Progenitor cell of endocrine pancreas (in vitro differentiated cells): ENCODE results near the gene ANKRD40. TPM values are rescaled to one million over a fixed set of nuclear protein-coding genes. Genes with fewer than 3 reads are reported as not detected.

ENCODE experiments used
- DNase-seq: peaks from one replicate; pipeline ENCODE4 v3.0.0; 2021; ENCODE audit warnings: low spot score; ENCODE audit not compliant: unreplicated experiment
- H3K27ac Mint-ChIP-seq: 2 replicates; pipeline ENCODE4 v1.8.0; 2021; ENCODE audit warnings: mild to moderate bottlenecking, moderate library complexity, mixed read lengths
- H3K27me3 Mint-ChIP-seq: 2 replicates; pipeline ENCODE4 v1.8.0; 2021; ENCODE audit warnings: mixed read lengths
- H3K36me3 Mint-ChIP-seq: 2 replicates; pipeline ENCODE4 v1.8.0; 2022; ENCODE audit warnings: mixed read lengths; ENCODE audit not compliant: insufficient read depth
- H3K4me1 Mint-ChIP-seq: 2 replicates; pipeline ENCODE4 v1.8.0; 2021; ENCODE audit warnings: low read depth, mixed read lengths
- H3K4me3 Mint-ChIP-seq: 2 replicates; pipeline ENCODE4 v1.8.0; 2021; ENCODE audit warnings: low read depth, mild to moderate bottlenecking, moderate library complexity, mixed read lengths
- H3K9me3 Mint-ChIP-seq: 2 replicates; pipeline ENCODE4 v1.8.0; 2021; ENCODE audit warnings: low read depth, mixed read lengths
- CTCF ChIP-seq: fragments of 200-600 bp; sonication (generic); IDR thresholded peaks from one replicate; pipeline ENCODE4 v1.5.0; 2021; ENCODE audit warnings: antibody characterized with exemption, mild to moderate bottlenecking; ENCODE audit not compliant: unreplicated experiment
- total RNA-seq: library from RNA; stranded (reverse); gene quantifications from 2 replicates; pipeline ENCODE4 v1.2.1, GENCODE V29; 2021

Gene ANKRD40
- total RNA-seq, 1 donor from 2014 or later = 39.0 TPM

- H3K9me3 Mint-ChIP-seq = no peaks in the 10 kb centered on the region
- no peak for TF ChIP-seq CTCF
- no peak for DNase-seq
- H3K27ac Mint-ChIP-seq = no peak overlapping the region
- no peaks in the 10 kb centered on the region for H3K27me3 Mint-ChIP-seq
- no peaks in the 10 kb centered on the region for H3K36me3 Mint-ChIP-seq
- H3K4me3 Mint-ChIP-seq = no peak overlapping the region
- H3K4me1 Mint-ChIP-seq = peaks cover 11% of the 10 kb centered on the region
Observed at GRCh38 chr17:50656509-50656908, 51.2 kb downstream of the ANKRD40 start.

- Mint-ChIP-seq H3K9me3 (peaks cover 3% of the 10 kb centered on the region), H3K27ac (no peak overlapping the region), H3K27me3 (no peaks in the 10 kb centered on the region), H3K4me3 (no peak overlapping the region), H3K4me1 (no peaks in the 10 kb centered on the region), H3K36me3 (no peaks in the 10 kb centered on the region)
- no peak for DNase-seq
- TF ChIP-seq CTCF = no peak
Observed at GRCh38 chr17:50653738-50654137, 54.0 kb downstream of the ANKRD40 start.

DNA sequence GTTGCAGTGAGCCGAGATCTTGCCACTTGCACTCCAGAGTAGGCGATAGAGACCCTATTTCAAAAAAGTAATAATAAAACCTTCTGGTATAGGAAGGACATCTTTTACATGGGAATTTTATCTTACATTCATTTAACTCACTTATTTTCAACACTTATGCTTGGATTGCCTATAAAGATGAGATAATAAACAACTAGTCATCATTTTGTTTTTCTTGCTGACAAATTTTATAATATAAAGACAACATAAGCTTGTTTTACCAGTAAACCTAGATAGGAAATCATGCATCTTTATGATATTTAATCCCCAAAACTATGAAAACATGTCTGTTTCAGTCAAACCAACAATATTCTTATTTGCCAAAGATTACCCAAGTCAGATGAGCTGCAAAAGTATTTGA, 56.1 kb downstream of the ANKRD40 start:
- Mint-ChIP-seq H3K4me3 (no peak overlapping the region), H3K9me3 (peaks cover 3% of the 10 kb centered on the region), H3K27ac (no peak overlapping the region), H3K4me1 (no peaks in the 10 kb centered on the region), H3K27me3 (no peaks in the 10 kb centered on the region), H3K36me3 (no peaks in the 10 kb centered on the region)
- DNase-seq = no peak
- TF ChIP-seq CTCF = no peak

DNA sequence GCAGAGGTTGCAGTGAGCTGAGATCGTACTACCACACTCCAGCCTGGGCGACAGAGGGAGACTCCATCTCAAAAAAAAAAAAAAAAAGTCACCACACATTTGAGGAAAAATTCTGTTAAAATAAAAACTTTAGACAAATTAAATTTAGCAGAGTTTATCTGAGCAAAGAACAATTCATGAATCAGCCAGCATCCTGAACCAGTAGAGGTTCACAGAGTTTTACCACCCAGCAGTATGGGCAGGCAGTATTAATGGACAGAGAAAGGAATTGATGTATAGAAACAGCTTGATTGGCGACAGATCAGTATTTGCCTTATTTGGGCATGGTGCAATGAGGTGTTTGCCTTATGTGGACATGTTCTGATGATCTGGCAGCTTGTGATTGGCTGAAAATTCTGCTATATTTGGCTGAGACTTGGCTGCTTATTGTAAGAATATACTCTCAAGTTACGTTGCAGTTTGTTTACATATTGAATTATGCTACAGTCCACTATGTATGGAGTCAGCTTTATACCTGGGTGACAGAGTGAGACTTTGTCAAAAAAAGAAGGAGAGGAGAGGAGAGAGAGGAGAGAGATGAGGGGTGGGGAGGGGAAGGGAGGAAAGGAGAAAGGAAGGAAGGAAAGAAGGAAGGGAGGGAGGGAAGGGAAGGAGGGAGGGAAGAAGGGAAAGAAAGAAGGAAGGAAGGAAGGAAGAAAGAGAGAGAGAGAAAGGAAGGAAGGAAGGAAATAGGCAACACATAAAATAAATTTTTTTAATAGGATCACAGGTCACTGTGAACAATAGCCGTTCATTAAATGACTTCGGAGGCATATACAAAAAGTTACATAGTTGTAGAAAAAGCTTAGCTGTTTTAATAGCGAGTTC, 58.4 kb downstream of the ANKRD40 start:
- Mint-ChIP-seq H3K27me3 (peaks cover 4% of the 10 kb centered on the region), H3K4me1 (no peaks in the 10 kb centered on the region), H3K9me3 (peaks cover 3% of the 10 kb centered on the region), H3K4me3 (no peak overlapping the region), H3K27ac (no peak overlapping the region), H3K36me3 (no peaks in the 10 kb centered on the region)
- DNase-seq = no peak
- no peak for TF ChIP-seq CTCF

- DNase-seq = no peak
- no peak overlapping the region for H3K4me3 Mint-ChIP-seq
- no peak overlapping the region for H3K27ac Mint-ChIP-seq
- no peak for TF ChIP-seq CTCF
- peaks cover 4% of the 10 kb centered on the region for H3K27me3 Mint-ChIP-seq
- H3K36me3 Mint-ChIP-seq = no peaks in the 10 kb centered on the region
- no peaks in the 10 kb centered on the region for H3K4me1 Mint-ChIP-seq
- peaks cover 3% of the 10 kb centered on the region for H3K9me3 Mint-ChIP-seq
Observed at GRCh38 chr17:50647187-50647586, 60.5 kb downstream of the ANKRD40 start.
